IMR-90 (cell line): ENCODE measurements around the gene EIF4E1B. TPM values are rescaled to one million over a fixed set of nuclear protein-coding genes. Genes with fewer than 3 reads are reported as not detected.
A peak's percentile ranks its signal among the peaks of the same experiment; 100 is the strongest.

ENCODE experiments used
- ATAC-seq: fragments of 200-7000 bp; cut with Tn5 transposase; 2 replicates; pipeline ENCODE4 v1.9.1; 2020; ENCODE audit warnings: low read depth, mild to moderate bottlenecking, moderate library complexity
- BruUV-seq: library from RNA; stranded (reverse); fragments of 400-500 nt; replicated peaks from 2 replicates; lab custom pipeline; 2021; lab: Mats Ljungman, UMichigan
- CTCF ChIA-PET: fragments of 300-600 bp; formaldehyde crosslinking; extraction: SDS; loops from one replicate; lab custom pipeline; 2021; ENCODE audit warnings: antibody characterized with exemption; lab: Yijun Ruan, JAX
- POLR2A ChIA-PET: fragments of 300-600 bp; sonication (Branson Sonifier 250); formaldehyde crosslinking; loops from one replicate; lab custom pipeline; 2022; ENCODE audit warnings: antibody characterized with exemption; ENCODE audit not compliant: unreplicated experiment; lab: Charles Lee
- DNase-seq: peaks from one replicate; pipeline ENCODE4 v3.0.0; 2013
- H2AFZ ChIP-seq: replicated peaks from 2 replicates; pipeline ENCODE3; 2013; ENCODE audit warnings: low read length, mild to moderate bottlenecking; ENCODE audit not compliant: poor library complexity
- H2AK5ac ChIP-seq: 2 replicates; pipeline ENCODE4 v1.6.1; 2013; ENCODE audit warnings: low read depth, low read length, inconsistent platforms
- H2AK9ac ChIP-seq: replicated peaks from 2 replicates; pipeline ENCODE3; 2013; ENCODE audit warnings: mild to moderate bottlenecking, low read depth, low read length, moderate library complexity; ENCODE audit not compliant: poor library complexity
- H2BK120ac ChIP-seq: 2 replicates; pipeline ENCODE4 v1.6.1; 2013; ENCODE audit warnings: low read depth, low read length, inconsistent platforms
- H2BK15ac ChIP-seq: 3 replicates; pipeline ENCODE4 v1.6.1; 2013; ENCODE audit warnings: low read depth, low read length, inconsistent platforms
- H2BK20ac ChIP-seq: 2 replicates; pipeline ENCODE4 v1.6.1; 2013; ENCODE audit warnings: low read depth, mild to moderate bottlenecking, inconsistent platforms, low read length, moderate library complexity
- H2BK5ac ChIP-seq: 2 replicates; pipeline ENCODE4 v1.6.1; 2013; ENCODE audit warnings: mild to moderate bottlenecking, low read depth, low read length, inconsistent platforms; ENCODE audit not compliant: poor library complexity, severe bottlenecking
- H3K14ac ChIP-seq: replicated peaks from 2 replicates; pipeline ENCODE4 v1.6.1; 2013; ENCODE audit warnings: low read depth, low read length, inconsistent platforms
- H3K18ac ChIP-seq: 2 replicates; pipeline ENCODE4 v1.6.1; 2013; ENCODE audit warnings: low read depth, low read length, control low read depth
- H3K23ac ChIP-seq: 2 replicates; pipeline ENCODE4 v1.6.1; 2013; ENCODE audit warnings: low read depth, low read length, inconsistent platforms
- H3K27ac ChIP-seq: 2 replicates; pipeline ENCODE4 v1.5.1; 2013; ENCODE audit warnings: mild to moderate bottlenecking, control low read depth, low read length; ENCODE audit not compliant: insufficient read depth
- H3K27me3 ChIP-seq: 2 replicates; pipeline ENCODE4 v1.6.1; 2013; ENCODE audit warnings: low read length; ENCODE audit not compliant: control insufficient read depth, insufficient read depth
- H3K36me3 ChIP-seq: 2 replicates; pipeline ENCODE4 v1.6.1; 2013; ENCODE audit warnings: low read length, mixed read lengths; ENCODE audit not compliant: control insufficient read depth, insufficient read depth
- H3K4ac ChIP-seq: 2 replicates; pipeline ENCODE4 v1.6.1; 2013; ENCODE audit warnings: low read depth, low read length, inconsistent platforms
- H3K4me1 ChIP-seq: 2 replicates; pipeline ENCODE4 v1.6.1; 2013; ENCODE audit warnings: low read length, mixed read lengths; ENCODE audit not compliant: control insufficient read depth, insufficient read depth
- H3K4me2 ChIP-seq: 2 replicates; pipeline ENCODE4 v1.6.1; 2013; ENCODE audit warnings: low read depth, mild to moderate bottlenecking, control low read depth, low read length, moderate library complexity
- H3K4me3 ChIP-seq: 2 replicates; pipeline ENCODE4 v1.5.1; 2013; ENCODE audit warnings: low read depth, mild to moderate bottlenecking, control low read depth, low read length, moderate library complexity; ENCODE audit not compliant: insufficient read depth
- H3K56ac ChIP-seq: 2 replicates; pipeline ENCODE4 v1.6.1; 2013; ENCODE audit warnings: low read length, inconsistent platforms; ENCODE audit not compliant: insufficient read depth; ENCODE audit errors: extremely low read depth
- H3K79me1 ChIP-seq, 2 experiments: 2 replicates each; pipeline ENCODE4 v1.6.1; 2013; ENCODE audit warnings: low read length in 2 of 2, inconsistent platforms in 1 of 2, low read depth in 1 of 2
- H3K9ac ChIP-seq: 2 replicates; pipeline ENCODE4 v1.6.1; 2013; ENCODE audit warnings: low read depth, low read length, control low read depth
- H3K9me1 ChIP-seq: 2 replicates; pipeline ENCODE4 v1.6.1; 2013; ENCODE audit warnings: low read length, inconsistent platforms; ENCODE audit not compliant: insufficient read depth
- H3K9me3 ChIP-seq: 2 replicates; pipeline ENCODE4 v1.6.1; 2013; ENCODE audit warnings: low read length; ENCODE audit not compliant: control insufficient read depth, insufficient read depth
- H4K20me1 ChIP-seq: 2 replicates; pipeline ENCODE4 v1.6.1; 2013; ENCODE audit warnings: low read length, inconsistent platforms; ENCODE audit not compliant: insufficient read depth
- H4K5ac ChIP-seq: 2 replicates; pipeline ENCODE4 v1.6.1; 2013; ENCODE audit warnings: mild to moderate bottlenecking, low read depth, low read length, control low read depth
- H4K8ac ChIP-seq, 2 experiments: 2 replicates each; pipeline ENCODE4 v1.6.1; 2013; ENCODE audit warnings: low read depth in 2 of 2, low read length in 2 of 2, control low read depth in 1 of 2, inconsistent platforms in 1 of 2
- H4K91ac ChIP-seq: 2 replicates; pipeline ENCODE4 v1.6.1; 2013; ENCODE audit warnings: low read depth, low read length, inconsistent platforms; ENCODE audit not compliant: insufficient read depth
- BHLHE40 ChIP-seq: fragments of 150-350 bp; IDR thresholded peaks from 2 replicates; pipeline ENCODE4 v1.6.1; 2016; ENCODE audit warnings: mild to moderate bottlenecking, low read depth, low read length
- CEBPB ChIP-seq: IDR thresholded peaks from 2 replicates; pipeline ENCODE4 v1.6.1; 2012; ENCODE audit warnings: low read depth, low read length, improper control_type of control experiment
- CHD1 ChIP-seq: IDR thresholded peaks from 2 replicates; pipeline ENCODE4 v1.6.1; 2012; ENCODE audit warnings: low read depth, low read length, improper control_type of control experiment
- ELK1 ChIP-seq: fragments of 150-350 bp; IDR thresholded peaks from 2 replicates; pipeline ENCODE4 v1.6.1; 2016; ENCODE audit warnings: low read depth, mild to moderate bottlenecking, low read length, moderate library complexity, borderline replicate concordance
- MAFK ChIP-seq: IDR thresholded peaks from 2 replicates; pipeline ENCODE4 v1.6.1; 2012; ENCODE audit warnings: low read depth, low read length, improper control_type of control experiment
- MAZ ChIP-seq: IDR thresholded peaks from 2 replicates; pipeline ENCODE4 v1.6.1; 2012; ENCODE audit warnings: low read depth, mild to moderate bottlenecking, low read length, improper control_type of control experiment, moderate library complexity, borderline replicate concordance
- MXI1 ChIP-seq: IDR thresholded peaks from 2 replicates; pipeline ENCODE4 v1.6.1; 2012; ENCODE audit warnings: low read depth, mild to moderate bottlenecking, low read length, moderate library complexity, borderline replicate concordance
- NFE2L2 ChIP-seq: fragments of 150-350 bp; IDR thresholded peaks from 2 replicates; pipeline ENCODE4 v1.6.1; 2016; ENCODE audit warnings: low read depth, mild to moderate bottlenecking, low read length
- RCOR1 ChIP-seq: IDR thresholded peaks from 2 replicates; pipeline ENCODE4 v1.6.1; 2012; ENCODE audit warnings: mild to moderate bottlenecking, low read length, improper control_type of control experiment; ENCODE audit not compliant: insufficient replicate concordance
- RFX5 ChIP-seq: IDR thresholded peaks from 2 replicates; pipeline ENCODE4 v1.8.0; 2012; ENCODE audit warnings: low read depth, mild to moderate bottlenecking, low read length, moderate library complexity
- SMC3 ChIP-seq: fragments of 150-350 bp; IDR thresholded peaks from 2 replicates; pipeline ENCODE4 v1.6.1; 2016; ENCODE audit warnings: low read depth, mild to moderate bottlenecking, antibody characterized with exemption, low read length, moderate library complexity
- WGBS, 2 experiments: methylation state at CpG; one replicate each; pipeline versions ENCODE4 v1.1.5 to v1.1.7; 2013; ENCODE audit warnings: missing lambda C conversion rate in 2 of 2; ENCODE audit not compliant: insufficient read length in 1 of 2; ENCODE audit errors: extremely low coverage in 2 of 2; 5-methylcytosine and 5-hydroxymethylcytosine counted together
- dilution Hi-C: fragments of 300-500 bp; cut with HindIII; formaldehyde crosslinking; loops from one replicate; pipeline ENCODE4 v1.14.3; 2018; ENCODE audit warnings: low sequenced_read_pairs; ENCODE audit not compliant: unreplicated experiment
- in situ Hi-C: fragments of 300-500 bp; cut with MboI; formaldehyde crosslinking; loops from 3 replicates; pipeline ENCODE4 v1.14.3; 2019; ENCODE audit warnings: low sequenced_read_pairs, inconsistent platforms, mixed read lengths
- intact Hi-C: fragments of 100-400 bp; cut with micrococcal nuclease; formaldehyde crosslinking; loops from 2 replicates; pipeline ENCODE4 v1.10.0; 2022
- polyA plus RNA-seq, 3 experiments: library from polyadenylated mRNA; depleted of rRNA; stranded (reverse); fragments of >200 nt; gene quantifications; 2 replicates each; pipeline ENCODE4 v1.2.3, GENCODE V29; 2012; ENCODE audit warnings: low replicate concordance in 1 of 3
- total RNA-seq: library from RNA; depleted of rRNA; stranded (reverse); fragments of >200 nt; gene quantifications from 2 replicates; pipeline ENCODE4 v1.2.3, GENCODE V29; 2012
- TF ChIP-seq, protein P1 (sequence below): conservative IDR thresholded peaks from 2 replicates; pipeline ENCODE4 v1.5.1; 2012; ENCODE audit warnings: mild to moderate bottlenecking, low read depth, low read length, improper control_type of control experiment

Gene EIF4E1B
- total and polyA plus RNA-seq, 2 of the 4 experiments (the other 2 are of a cell fraction): not detected

DNA sequence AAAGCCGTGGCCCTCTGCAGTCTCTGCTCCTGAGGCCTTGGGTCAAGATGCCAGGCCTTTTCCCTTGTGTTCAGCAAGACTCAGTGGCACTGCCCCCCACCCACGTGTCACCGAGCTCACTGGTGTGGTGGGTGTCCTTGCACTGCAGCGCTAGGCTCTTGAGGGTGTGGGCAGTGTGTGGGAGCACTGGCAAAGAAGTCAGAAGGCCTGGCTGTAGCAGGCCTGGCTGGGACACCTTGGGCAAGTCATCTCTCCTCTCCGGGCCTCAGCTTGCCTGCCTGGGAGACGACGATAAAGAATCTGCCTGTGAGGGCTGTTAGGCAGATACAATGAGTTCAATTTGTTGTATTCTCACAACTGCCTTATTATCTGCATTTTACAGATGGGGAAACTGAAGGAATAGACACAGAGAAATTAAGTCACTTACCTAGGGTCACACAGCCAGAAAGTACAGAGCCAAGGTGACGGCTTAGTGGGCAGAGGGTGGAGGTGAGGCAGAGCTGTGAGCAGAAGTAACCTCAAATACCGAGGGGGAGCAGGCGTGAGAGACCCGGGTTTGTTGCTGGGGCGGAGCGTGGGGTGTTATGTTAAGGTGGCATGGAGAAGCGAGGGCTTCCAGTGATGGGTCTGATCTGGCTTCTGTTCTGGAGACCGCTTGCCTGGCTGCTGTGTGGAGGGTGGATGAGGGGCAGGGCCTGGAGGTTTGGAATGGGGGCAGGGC is 18.2 kb downstream of the EIF4E1B start (continued):
- no peak for TF ChIP-seq MAZ
- TF ChIP-seq MAFK: no peak

DNA sequence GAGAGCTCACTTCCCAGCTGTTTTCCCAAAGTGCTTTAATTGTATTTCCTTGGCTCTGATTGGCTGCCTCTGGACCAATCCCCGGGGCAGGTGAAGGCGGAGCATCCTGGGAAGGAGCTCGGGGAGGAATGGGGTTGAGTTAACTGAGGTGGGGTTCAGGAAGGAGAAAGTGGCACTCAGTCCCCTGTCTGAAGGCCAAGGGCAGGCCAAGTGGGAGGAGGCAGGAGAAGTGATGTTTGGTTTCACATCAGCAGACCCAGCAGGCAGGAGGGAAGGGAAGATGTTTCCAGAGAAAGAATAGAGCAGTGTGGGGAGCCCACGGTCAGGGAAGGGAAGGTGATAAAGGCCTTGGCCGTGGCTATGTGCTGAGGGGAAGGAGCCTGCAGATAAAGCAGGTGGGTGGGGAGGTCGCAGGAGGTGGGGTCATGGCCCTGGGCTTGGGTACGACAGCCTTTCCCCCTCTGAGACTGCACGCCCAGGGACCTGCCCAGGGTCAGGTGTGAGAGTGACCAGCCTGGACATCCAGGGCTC is 19.9 kb downstream of the EIF4E1B start:
- Histone ChIP-seq H3K56ac (0 out of 2 replicates have a peak overlapping the region, but pooled peaks have one; percentile 11), H3K4me3 (no peak overlapping the region), H3K4me2 (no peak overlapping the region), H3K18ac (no peak overlapping the region), H3K4ac (no peak overlapping the region), H3K23ac (no peak overlapping the region), H3K9me3 (no peaks in the 10 kb centered on the region), H2AK5ac (no peak overlapping the region), H4K91ac (no peak overlapping the region), H2BK120ac (no peak overlapping the region), H3K79me1 (peaks cover 4 to 42% of the 10 kb centered on the region in 2 experiments), H2BK20ac (no peak overlapping the region), H3K4me1 (peaks cover 12% of the 10 kb centered on the region; the same call in 1 of the 2 replicates), H3K9ac (no peak overlapping the region), H4K20me1 (peaks cover 39% of the 10 kb centered on the region), H3K36me3 (peaks cover 10% of the 10 kb centered on the region; the same call in 1 of the 2 replicates), H4K5ac (no peak overlapping the region), H3K27ac (no peak overlapping the region), H3K14ac (no peak overlapping the region), H2BK5ac (no peak overlapping the region), H2BK15ac (no peak overlapping the region), H3K27me3 (no peaks in the 10 kb centered on the region), H3K9me1 (peaks cover 13% of the 10 kb centered on the region; the same call in 1 of the 2 replicates), H4K8ac (no peak overlapping the region), H2AFZ (no peak overlapping the region), H2AK9ac (no peak overlapping the region)
- dilution Hi-C loops: no loop called here
- DNase-seq (no peak), ATAC-seq (no peak)
- no peak for TF ChIP-seq NFE2L2
- TF ChIP-seq SMC3: no peak
- TF ChIP-seq, protein P1, sequence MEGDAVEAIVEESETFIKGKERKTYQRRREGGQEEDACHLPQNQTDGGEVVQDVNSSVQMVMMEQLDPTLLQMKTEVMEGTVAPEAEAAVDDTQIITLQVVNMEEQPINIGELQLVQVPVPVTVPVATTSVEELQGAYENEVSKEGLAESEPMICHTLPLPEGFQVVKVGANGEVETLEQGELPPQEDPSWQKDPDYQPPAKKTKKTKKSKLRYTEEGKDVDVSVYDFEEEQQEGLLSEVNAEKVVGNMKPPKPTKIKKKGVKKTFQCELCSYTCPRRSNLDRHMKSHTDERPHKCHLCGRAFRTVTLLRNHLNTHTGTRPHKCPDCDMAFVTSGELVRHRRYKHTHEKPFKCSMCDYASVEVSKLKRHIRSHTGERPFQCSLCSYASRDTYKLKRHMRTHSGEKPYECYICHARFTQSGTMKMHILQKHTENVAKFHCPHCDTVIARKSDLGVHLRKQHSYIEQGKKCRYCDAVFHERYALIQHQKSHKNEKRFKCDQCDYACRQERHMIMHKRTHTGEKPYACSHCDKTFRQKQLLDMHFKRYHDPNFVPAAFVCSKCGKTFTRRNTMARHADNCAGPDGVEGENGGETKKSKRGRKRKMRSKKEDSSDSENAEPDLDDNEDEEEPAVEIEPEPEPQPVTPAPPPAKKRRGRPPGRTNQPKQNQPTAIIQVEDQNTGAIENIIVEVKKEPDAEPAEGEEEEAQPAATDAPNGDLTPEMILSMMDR: no peak
- TF ChIP-seq MAZ: no peak
- no peak for TF ChIP-seq ELK1
- no peak for TF ChIP-seq RCOR1
- TF ChIP-seq CHD1: no peak
- no peak for TF ChIP-seq BHLHE40
- no peak for TF ChIP-seq MAFK
- no peak for TF ChIP-seq CEBPB
- TF ChIP-seq RFX5: no peak
- TF ChIP-seq MXI1: no peak
- in situ Hi-C loops: no loop called here
- 72% methylated on average over 4 of the region's 8 CpGs; no CpG with 5 or more reads in 1 of the 2 experiments for WGBS, 2 experiments
- POLR2A ChIA-PET: no interaction called here
- intact Hi-C loops: no loop called here
- no TSS peak for BruUV-seq
- CTCF ChIA-PET: no interaction called here
